NT2/D1 (cell line): ENCODE measurements around the gene ENTHD1.

Experiments
- DNase-seq: peaks from one replicate; pipeline ENCODE4 v3.0.0-alpha.2; 2011; ENCODE audit warnings: low read depth, low spot score
- H3K27me3 ChIP-seq: 2 replicates; pipeline ENCODE4 v1.6.0; 2011; ENCODE audit warnings: mild to moderate bottlenecking; ENCODE audit not compliant: insufficient read length, insufficient read depth
- H3K36me3 ChIP-seq: 2 replicates; pipeline ENCODE4 v1.6.1; 2011; ENCODE audit warnings: mild to moderate bottlenecking, low read length, mixed read lengths; ENCODE audit not compliant: insufficient read depth, insufficient read length
- H3K4me1 ChIP-seq: 2 replicates; pipeline ENCODE4 v1.5.1; 2011; ENCODE audit not compliant: insufficient read depth, insufficient read length
- H3K4me3 ChIP-seq: 2 replicates; pipeline ENCODE4 v1.5.1; 2011; ENCODE audit warnings: low read depth; ENCODE audit not compliant: insufficient read length
- H3K9ac ChIP-seq: 2 replicates; pipeline ENCODE4 v1.6.0; 2011; ENCODE audit warnings: low read depth; ENCODE audit not compliant: insufficient read length
- H3K9me3 ChIP-seq: 2 replicates; pipeline ENCODE4 v1.5.1; 2011; ENCODE audit warnings: mild to moderate bottlenecking, low read length; ENCODE audit not compliant: insufficient read depth
- SUZ12 ChIP-seq: IDR thresholded peaks from 2 replicates; pipeline ENCODE4 v1.6.1; 2011; ENCODE audit not compliant: insufficient read length, insufficient read depth; ENCODE audit errors: extremely low read depth
- YY1 ChIP-seq: IDR thresholded peaks from 2 replicates; pipeline ENCODE4 v1.6.1; 2011; ENCODE audit not compliant: insufficient read length, insufficient read depth
- ZNF274 ChIP-seq: IDR thresholded peaks from 2 replicates; pipeline ENCODE4 v1.6.1; 2011; ENCODE audit warnings: mild to moderate bottlenecking, low read depth, low read length

The ENTHD1 gene

GRCh38 chr22:39839917-39840510 lies 53.5 kb downstream of the ENTHD1 start:
- TF ChIP-seq SUZ12 (no peak), YY1 (no peak), ZNF274 (no peak)
- DNase-seq = no peak
- no peak overlapping the region for H3K4me3 ChIP-seq
- no peaks in the 10 kb centered on the region for H3K4me1 ChIP-seq
- no peak overlapping the region for H3K9ac ChIP-seq
- no peaks in the 10 kb centered on the region for H3K36me3 ChIP-seq
- H3K9me3 ChIP-seq = no peaks in the 10 kb centered on the region
- H3K27me3 ChIP-seq = no peaks in the 10 kb centered on the region

GRCh38 chr22:39839204-39839603 lies 54.4 kb downstream of the ENTHD1 start:
- H3K4me1 ChIP-seq = no peaks in the 10 kb centered on the region
- TF ChIP-seq YY1 (no peak), SUZ12 (no peak), ZNF274 (no peak)
- H3K36me3 ChIP-seq = no peaks in the 10 kb centered on the region
- H3K27me3 ChIP-seq = no peaks in the 10 kb centered on the region
- H3K4me3 ChIP-seq = no peak overlapping the region
- no peak for DNase-seq
- H3K9ac ChIP-seq = no peak overlapping the region
- no peaks in the 10 kb centered on the region for H3K9me3 ChIP-seq

GRCh38 chr22:39833610-39834009 lies 60.0 kb downstream of the ENTHD1 start:
- no peaks in the 10 kb centered on the region for H3K27me3 ChIP-seq
- no peaks in the 10 kb centered on the region for H3K36me3 ChIP-seq
- H3K4me3 ChIP-seq = no peak overlapping the region
- no peak for DNase-seq
- no peak for TF ChIP-seq ZNF274
- TF ChIP-seq YY1 = no peak
- no peak for TF ChIP-seq SUZ12
- H3K4me1 ChIP-seq = no peaks in the 10 kb centered on the region
- H3K9ac ChIP-seq = no peak overlapping the region
- no peaks in the 10 kb centered on the region for H3K9me3 ChIP-seq

DNA sequence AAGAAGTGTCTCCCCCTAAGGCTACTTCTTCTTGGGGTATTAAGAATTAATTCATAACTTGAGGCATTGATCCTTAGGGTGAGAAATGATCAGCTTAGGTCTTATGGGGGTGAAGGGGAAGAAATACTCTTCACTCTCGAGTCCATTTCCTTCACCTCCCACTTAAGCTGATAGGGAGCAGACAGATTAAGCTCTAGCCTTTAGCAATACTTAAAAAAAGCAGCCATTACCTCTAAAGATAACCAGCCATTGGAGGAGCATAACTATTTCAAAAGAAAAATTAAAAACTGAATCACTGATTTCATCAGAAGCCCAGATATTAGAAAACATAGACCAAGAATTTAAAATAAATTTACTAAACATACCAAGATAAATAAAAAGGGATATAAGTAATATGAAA lies 60.5 kb downstream of the ENTHD1 start:
- Histone ChIP-seq H3K36me3 (no peaks in the 10 kb centered on the region), H3K4me3 (no peak overlapping the region), H3K27me3 (no peaks in the 10 kb centered on the region), H3K9me3 (no peaks in the 10 kb centered on the region), H3K4me1 (no peaks in the 10 kb centered on the region), H3K9ac (no peak overlapping the region)
- TF ChIP-seq SUZ12 = no peak
- no peak for TF ChIP-seq ZNF274
- TF ChIP-seq YY1 = no peak
- no peak for DNase-seq

DNA sequence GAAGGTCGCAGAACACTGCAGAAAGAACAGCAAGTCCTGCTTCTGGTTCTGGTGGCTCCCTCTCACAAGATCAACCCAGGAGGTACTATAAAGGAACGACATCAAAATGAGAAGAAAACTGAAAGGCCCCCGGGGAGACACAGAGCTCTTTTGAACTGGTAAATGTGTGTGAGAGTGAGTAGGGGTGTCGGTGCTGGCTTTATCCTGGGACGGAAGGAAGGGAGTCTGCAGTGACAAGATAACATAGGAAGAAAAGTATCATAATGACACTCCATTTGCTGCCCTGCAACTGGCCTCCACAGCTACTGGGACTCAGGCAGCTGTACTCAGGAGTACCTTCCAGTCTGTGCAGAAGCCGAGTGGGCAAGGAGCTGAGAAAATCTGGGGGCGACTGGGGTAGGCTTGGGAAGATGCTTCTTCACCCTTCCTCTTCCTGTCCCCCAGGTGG lies 60.9 kb downstream of the ENTHD1 start:
- H3K27me3 ChIP-seq = no peaks in the 10 kb centered on the region
- no peak for DNase-seq
- TF ChIP-seq YY1 = no peak
- TF ChIP-seq ZNF274 = no peak
- no peak for TF ChIP-seq SUZ12
- no peak overlapping the region for H3K9ac ChIP-seq
- no peaks in the 10 kb centered on the region for H3K36me3 ChIP-seq
- no peaks in the 10 kb centered on the region for H3K9me3 ChIP-seq
- no peak overlapping the region for H3K4me3 ChIP-seq
- H3K4me1 ChIP-seq = no peaks in the 10 kb centered on the region

DNA sequence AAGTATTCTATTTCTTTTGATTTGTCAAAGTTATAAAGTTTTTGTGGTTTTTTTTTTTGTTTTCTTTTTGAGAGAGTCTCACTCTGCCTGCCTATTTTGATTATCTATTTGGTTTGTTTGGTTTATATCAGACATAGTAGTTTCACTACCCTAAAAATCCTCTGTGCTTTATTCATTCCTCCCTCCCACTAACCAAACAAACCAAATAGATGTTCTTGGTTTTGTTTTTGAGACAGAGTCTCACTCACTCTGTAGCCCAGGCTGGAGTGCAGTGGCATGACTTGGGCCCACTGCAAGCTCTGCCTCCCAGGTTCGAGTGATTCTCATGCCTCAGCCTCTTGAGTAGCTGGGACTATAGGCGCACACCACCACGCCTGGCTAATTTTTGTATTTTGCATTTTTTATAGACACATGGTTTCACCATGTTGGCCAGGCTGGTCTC lies 67.9 kb downstream of the ENTHD1 start:
- TF ChIP-seq YY1 (no peak), ZNF274 (no peak), SUZ12 (no peak)
- Histone ChIP-seq H3K9ac (no peak overlapping the region), H3K4me1 (no peaks in the 10 kb centered on the region), H3K9me3 (no peaks in the 10 kb centered on the region), H3K27me3 (no peaks in the 10 kb centered on the region), H3K4me3 (no peak overlapping the region), H3K36me3 (no peaks in the 10 kb centered on the region)
- no peak for DNase-seq

GRCh38 chr22:39821008-39821407 lies 72.6 kb downstream of the ENTHD1 start:
- Histone ChIP-seq H3K36me3 (no peaks in the 10 kb centered on the region), H3K4me3 (no peak overlapping the region), H3K9ac (no peak overlapping the region), H3K27me3 (no peaks in the 10 kb centered on the region), H3K4me1 (no peaks in the 10 kb centered on the region), H3K9me3 (no peaks in the 10 kb centered on the region)
- TF ChIP-seq ZNF274 (no peak), YY1 (no peak), SUZ12 (no peak)
- DNase-seq = no peak

GRCh38 chr22:39820256-39820655 lies 73.3 kb downstream of the ENTHD1 start:
- no peak for DNase-seq
- no peak overlapping the region for H3K9ac ChIP-seq
- TF ChIP-seq YY1 = no peak
- TF ChIP-seq ZNF274 = no peak
- TF ChIP-seq SUZ12 = no peak
- no peaks in the 10 kb centered on the region for H3K9me3 ChIP-seq
- no peak overlapping the region for H3K4me3 ChIP-seq
- no peaks in the 10 kb centered on the region for H3K36me3 ChIP-seq
- H3K27me3 ChIP-seq = no peaks in the 10 kb centered on the region
- no peaks in the 10 kb centered on the region for H3K4me1 ChIP-seq
